Measurements from ENCODE around the gene TMEM169.
"Not testable (repeated sequence)": the region's sequence is repeated elsewhere in the genome, so short reads cannot be mapped to it uniquely, and the experiment has no call there.

TMEM169 gene

GRCh38 chr2:216131175-216131926, 49.6 kb downstream of the TMEM169 start:
- DNase-seq (ENCODE audit: low spot score): no peak

GRCh38 chr2:216132585-216132984, 50.9 kb downstream of the TMEM169 start:
- no peak for DNase-seq (ENCODE audit: low spot score)

GRCh38 chr2:216133397-216133796, 51.7 kb downstream of the TMEM169 start:
- DNase-seq (ENCODE audit: low spot score): no peak

GRCh38 chr2:216134958-216135541, 53.3 kb downstream of the TMEM169 start:
- DNase-seq (ENCODE audit: low spot score): no peak

GRCh38 chr2:216139884-216140283, 58.2 kb downstream of the TMEM169 start:
- DNase-seq (ENCODE audit: low spot score): no peak

- DNase-seq (ENCODE audit: low spot score): not testable (repeated sequence)
Measured at GRCh38 chr2:216141516-216141915, 59.8 kb downstream of the TMEM169 start.

GRCh38 chr2:216142540-216142939, 60.8 kb downstream of the TMEM169 start:
- no peak for DNase-seq (ENCODE audit: low spot score)

GRCh38 chr2:216144372-216144771, 62.7 kb downstream of the TMEM169 start:
- no peak for DNase-seq (ENCODE audit: low spot score)

GRCh38 chr2:216144857-216145256, 63.1 kb downstream of the TMEM169 start:
- no peak for DNase-seq (ENCODE audit: low spot score)

GRCh38 chr2:216146573-216146972, 64.9 kb downstream of the TMEM169 start:
- no peak for DNase-seq (ENCODE audit: low spot score)

- DNase-seq (ENCODE audit: low spot score): no peak
Measured at GRCh38 chr2:216147172-216148131, 65.7 kb downstream of the TMEM169 start.

GRCh38 chr2:216148983-216149382, 67.3 kb downstream of the TMEM169 start:
- no peak for DNase-seq (ENCODE audit: low spot score)

- no peak for DNase-seq (ENCODE audit: low spot score)
Measured at GRCh38 chr2:216149741-216150140, 68.0 kb downstream of the TMEM169 start.

- DNase-seq (ENCODE audit: low spot score): no peak
Measured at GRCh38 chr2:216151313-216152025, 69.8 kb downstream of the TMEM169 start.

Measured in left forelimb (tissue), 1 donor.